Endometrial microvascular endothelial cells (primary cell): ENCODE data around the gene PLAC8L1. TPM values are rescaled to one million over a fixed set of nuclear protein-coding genes. Genes with fewer than 3 reads are reported as not detected.
"Not testable (repeated sequence)": the region's sequence is repeated elsewhere in the genome, so short reads cannot be mapped to it uniquely, and the experiment has no call there.

Experiments
- in situ Hi-C: cut with HindIII; loops from 2 replicates; pipeline ENCODE4 v1.10.0; 2017; ENCODE audit warnings: low sequenced_read_pairs, low pct_unique_long_range_greater_than_20kb; ENCODE audit errors: inconsistent ontology term
- total RNA-seq: library from RNA; depleted of rRNA; stranded (reverse); fragments of >200 nt; gene quantifications from one replicate; pipeline ENCODE4 v1.2.3, GENCODE V29; 2015; ENCODE audit errors: inconsistent ontology term

PLAC8L1 gene
- not detected for total RNA-seq

GRCh38 chr5:146105477-146105876 lies at the start of gene PLAC8L1:
TSS of gene PLAC8L1 (minus strand) at chr5:146105577. CDS start at chr5:146104311, 1,266 bp downstream.
- in situ Hi-C loops, result no loop called here

- in situ Hi-C loops, result no loop called here
These were observed 46.6 kb upstream of the PLAC8L1 start for GRCh38 chr5:146151970-146152369.

- in situ Hi-C loops, result no loop called here
These were observed 32.6 kb upstream of the PLAC8L1 start for GRCh38 chr5:146137967-146138403.

- in situ Hi-C loops, result no loop called here
These were observed 25.2 kb upstream of the PLAC8L1 start for GRCh38 chr5:146130440-146131045.

- in situ Hi-C loops, result no loop called here
These were observed 20.7 kb upstream of the PLAC8L1 start for GRCh38 chr5:146126068-146126467.

- in situ Hi-C loops, result no loop called here
These were observed 19.2 kb upstream of the PLAC8L1 start for GRCh38 chr5:146124580-146124979.

GRCh38 chr5:146121451-146121850 lies 16.1 kb upstream of the PLAC8L1 start:
- in situ Hi-C loops, result not testable (repeated sequence)

GRCh38 chr5:146118322-146118721 lies 12.9 kb upstream of the PLAC8L1 start:
- in situ Hi-C loops, result no loop called here

GRCh38 chr5:146117216-146117615 lies 11.8 kb upstream of the PLAC8L1 start:
- in situ Hi-C loops, result not testable (repeated sequence)

- in situ Hi-C loops, result no loop called here
These were observed 11.0 kb upstream of the PLAC8L1 start for GRCh38 chr5:146116361-146116760.

GRCh38 chr5:146112476-146112875 lies 7.1 kb upstream of the PLAC8L1 start:
- in situ Hi-C loops, result no loop called here

- in situ Hi-C loops, result no loop called here
These were observed 6.0 kb upstream of the PLAC8L1 start for GRCh38 chr5:146111409-146111808.

GRCh38 chr5:146109379-146109778 lies 4.0 kb upstream of the PLAC8L1 start:
- in situ Hi-C loops, result no loop called here

GRCh38 chr5:146108870-146109269 lies 3.5 kb upstream of the PLAC8L1 start:
- in situ Hi-C loops, result not testable (repeated sequence)

GRCh38 chr5:146107901-146108300 lies 2.5 kb upstream of the PLAC8L1 start:
- in situ Hi-C loops, result no loop called here

- in situ Hi-C loops, result no loop called here
These were observed 1.8 kb downstream of the PLAC8L1 start for GRCh38 chr5:146103594-146103993.

GRCh38 chr5:146101646-146102045 lies 3.7 kb downstream of the PLAC8L1 start:
- in situ Hi-C loops, result no loop called here

GRCh38 chr5:146098047-146098446 lies 7.3 kb downstream of the PLAC8L1 start:
- in situ Hi-C loops, result no loop called here

- in situ Hi-C loops, result no loop called here
These were observed 13.5 kb downstream of the PLAC8L1 start for GRCh38 chr5:146091881-146092280.

GRCh38 chr5:146089287-146089686 lies 16.1 kb downstream of the PLAC8L1 start:
- in situ Hi-C loops, result no loop called here

GRCh38 chr5:146088098-146088497 lies 17.3 kb downstream of the PLAC8L1 start:
- in situ Hi-C loops, result no loop called here
